GM10266 (cell line): ENCODE results near the gene CCL22.

Source experiments
- DNase-seq: peaks from one replicate; pipeline ENCODE4 v3.0.0; 2012; ENCODE audit errors: extremely low spot score
- TF ChIP-seq, protein P1 (sequence below): IDR thresholded peaks from 2 replicates; pipeline ENCODE4 v1.5.1; 2012; ENCODE audit warnings: mild to moderate bottlenecking, low read depth; ENCODE audit not compliant: control insufficient read depth, insufficient read depth; ENCODE audit errors: missing control alignments

CCL22 gene

GRCh38 chr16:57409870-57410587, 51.4 kb downstream of the CCL22 start:
- TF ChIP-seq, protein P1, sequence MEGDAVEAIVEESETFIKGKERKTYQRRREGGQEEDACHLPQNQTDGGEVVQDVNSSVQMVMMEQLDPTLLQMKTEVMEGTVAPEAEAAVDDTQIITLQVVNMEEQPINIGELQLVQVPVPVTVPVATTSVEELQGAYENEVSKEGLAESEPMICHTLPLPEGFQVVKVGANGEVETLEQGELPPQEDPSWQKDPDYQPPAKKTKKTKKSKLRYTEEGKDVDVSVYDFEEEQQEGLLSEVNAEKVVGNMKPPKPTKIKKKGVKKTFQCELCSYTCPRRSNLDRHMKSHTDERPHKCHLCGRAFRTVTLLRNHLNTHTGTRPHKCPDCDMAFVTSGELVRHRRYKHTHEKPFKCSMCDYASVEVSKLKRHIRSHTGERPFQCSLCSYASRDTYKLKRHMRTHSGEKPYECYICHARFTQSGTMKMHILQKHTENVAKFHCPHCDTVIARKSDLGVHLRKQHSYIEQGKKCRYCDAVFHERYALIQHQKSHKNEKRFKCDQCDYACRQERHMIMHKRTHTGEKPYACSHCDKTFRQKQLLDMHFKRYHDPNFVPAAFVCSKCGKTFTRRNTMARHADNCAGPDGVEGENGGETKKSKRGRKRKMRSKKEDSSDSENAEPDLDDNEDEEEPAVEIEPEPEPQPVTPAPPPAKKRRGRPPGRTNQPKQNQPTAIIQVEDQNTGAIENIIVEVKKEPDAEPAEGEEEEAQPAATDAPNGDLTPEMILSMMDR: no peak
- no peak for DNase-seq

DNA sequence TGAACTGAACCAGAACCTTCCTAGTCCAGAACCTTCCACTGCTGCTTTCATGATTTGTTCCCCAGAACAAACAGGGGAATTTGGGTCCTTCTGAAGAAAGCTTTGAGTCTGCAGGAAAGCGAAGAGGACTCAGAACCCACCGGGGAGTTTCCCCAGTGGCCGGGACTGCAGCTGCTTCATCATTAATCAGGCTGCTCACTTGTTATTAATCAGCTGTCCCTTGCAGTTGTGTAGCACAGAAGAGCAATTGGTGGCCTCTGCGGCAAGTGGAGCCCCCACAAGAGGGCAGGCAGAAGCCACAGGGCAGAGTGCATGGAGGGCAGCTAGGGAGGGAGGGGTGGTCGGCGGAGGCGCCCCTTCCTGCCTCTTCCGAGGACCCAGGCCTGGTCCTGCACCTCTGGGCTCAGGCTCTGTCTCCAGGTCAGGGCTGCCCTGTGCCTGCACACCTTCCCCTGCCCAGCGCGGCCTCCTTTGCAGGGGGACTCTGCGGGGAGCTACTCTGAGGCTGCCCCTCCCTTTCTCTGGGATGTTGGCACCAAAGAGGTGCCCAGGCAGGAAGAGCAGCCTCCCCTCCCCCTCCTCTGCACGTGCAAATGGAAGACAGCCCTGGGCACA, 52.9 kb downstream of the CCL22 start:
- TF ChIP-seq, protein P1: no peak
- peak; percentile 49 for DNase-seq

- no peak for DNase-seq
- TF ChIP-seq, protein P1: no peak
Measured at GRCh38 chr16:57412584-57412983, 54.0 kb downstream of the CCL22 start.

DNA sequence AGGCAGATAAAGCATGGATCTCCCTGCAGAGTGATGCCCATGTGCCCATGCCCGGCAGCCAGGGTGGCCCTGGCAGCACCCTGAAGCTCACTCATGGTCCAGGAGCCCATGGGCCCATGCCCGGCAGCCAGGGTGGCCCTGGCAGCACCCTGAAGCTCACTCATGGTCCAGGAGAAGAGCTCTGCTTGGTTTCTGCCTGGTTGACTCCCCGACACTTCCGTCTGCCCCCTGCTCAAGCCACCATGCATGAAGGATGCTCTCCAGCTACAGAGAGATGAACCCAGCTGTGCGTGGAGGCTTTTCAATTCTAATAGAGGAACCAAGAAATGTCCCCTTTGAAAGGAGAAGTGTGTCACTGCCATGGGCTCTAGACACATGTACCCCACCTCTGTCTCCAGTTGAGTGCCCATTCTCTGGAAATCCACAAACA, 54.7 kb downstream of the CCL22 start:
- TF ChIP-seq, protein P1: no peak
- DNase-seq: peak; percentile 73

- TF ChIP-seq, protein P1: no peak
- no peak for DNase-seq
Measured at GRCh38 chr16:57413733-57414132, 55.1 kb downstream of the CCL22 start.
